LoVo (cell line): ENCODE results near the gene HOXA3.

Source experiments
- DNase-seq: peaks from one replicate; pipeline ENCODE4 v3.0.0-alpha.2; 2016; ENCODE audit warnings: low spot score

The HOXA3 gene

DNA sequence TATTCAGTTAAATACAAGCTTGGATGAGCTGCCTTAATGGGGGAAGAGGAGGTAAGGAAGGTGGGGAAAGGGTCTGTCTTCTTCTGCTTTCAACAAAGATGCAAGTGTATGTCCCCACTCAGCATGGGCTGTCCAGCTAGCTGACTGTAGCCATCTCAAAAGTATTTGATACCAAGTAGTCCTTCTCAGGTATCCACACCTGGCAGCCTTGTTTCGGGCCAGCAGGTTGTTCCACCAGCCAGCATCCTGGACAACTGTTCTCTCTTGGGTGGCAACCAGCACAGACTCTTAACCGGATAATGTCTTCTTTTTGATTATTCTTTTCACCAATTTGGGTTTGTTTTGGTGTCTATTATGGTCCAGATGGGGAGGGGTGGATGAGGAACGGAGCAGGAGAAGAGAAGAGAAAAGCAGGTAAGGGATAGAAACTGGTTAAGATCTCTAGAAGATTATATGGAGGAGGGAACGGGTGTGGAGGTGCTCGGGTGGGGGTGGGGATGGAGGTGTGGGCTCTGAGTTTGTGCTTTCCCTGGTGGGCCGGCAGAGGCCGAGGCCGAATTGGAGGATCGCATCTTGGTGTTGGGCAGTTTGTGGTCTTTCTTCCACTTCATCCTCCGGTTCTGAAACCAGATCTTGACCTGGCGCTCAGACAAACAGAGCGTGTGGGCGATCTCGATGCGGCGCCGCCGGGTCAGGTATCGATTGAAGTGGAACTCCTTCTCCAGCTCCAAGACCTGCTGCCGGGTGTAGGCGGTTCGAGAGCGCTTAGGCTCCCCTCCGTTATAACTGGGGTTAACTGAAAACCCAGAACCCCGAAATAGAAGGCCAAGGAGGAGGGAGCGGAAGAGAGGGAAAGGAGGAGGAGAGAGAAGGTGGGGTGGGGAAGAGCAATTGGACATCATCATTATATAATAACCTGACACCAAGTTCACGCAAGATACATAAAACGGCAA is 23.3 kb downstream of the HOXA3 start:
- DNase-seq: no peak

DNA sequence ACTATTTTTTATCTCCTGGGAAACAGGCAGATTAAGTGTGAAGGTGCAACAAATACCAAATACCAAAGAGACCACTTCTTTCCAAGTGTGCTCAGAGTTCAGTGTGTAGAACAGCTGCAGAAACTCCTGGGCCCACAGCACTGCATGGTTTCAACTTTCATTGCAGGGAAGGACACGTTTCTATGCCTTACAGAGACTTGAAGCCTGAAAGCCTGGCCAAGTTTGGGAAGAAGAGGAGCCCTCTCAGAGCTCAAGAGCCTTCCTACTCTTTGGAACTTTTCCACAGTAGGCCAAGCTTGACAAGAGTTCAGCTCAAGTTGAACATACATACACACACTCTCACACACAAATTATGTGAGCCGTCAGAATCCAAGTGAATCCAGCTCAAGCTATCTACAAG is 24.3 kb downstream of the HOXA3 start:
- DNase-seq: no peak

DNA sequence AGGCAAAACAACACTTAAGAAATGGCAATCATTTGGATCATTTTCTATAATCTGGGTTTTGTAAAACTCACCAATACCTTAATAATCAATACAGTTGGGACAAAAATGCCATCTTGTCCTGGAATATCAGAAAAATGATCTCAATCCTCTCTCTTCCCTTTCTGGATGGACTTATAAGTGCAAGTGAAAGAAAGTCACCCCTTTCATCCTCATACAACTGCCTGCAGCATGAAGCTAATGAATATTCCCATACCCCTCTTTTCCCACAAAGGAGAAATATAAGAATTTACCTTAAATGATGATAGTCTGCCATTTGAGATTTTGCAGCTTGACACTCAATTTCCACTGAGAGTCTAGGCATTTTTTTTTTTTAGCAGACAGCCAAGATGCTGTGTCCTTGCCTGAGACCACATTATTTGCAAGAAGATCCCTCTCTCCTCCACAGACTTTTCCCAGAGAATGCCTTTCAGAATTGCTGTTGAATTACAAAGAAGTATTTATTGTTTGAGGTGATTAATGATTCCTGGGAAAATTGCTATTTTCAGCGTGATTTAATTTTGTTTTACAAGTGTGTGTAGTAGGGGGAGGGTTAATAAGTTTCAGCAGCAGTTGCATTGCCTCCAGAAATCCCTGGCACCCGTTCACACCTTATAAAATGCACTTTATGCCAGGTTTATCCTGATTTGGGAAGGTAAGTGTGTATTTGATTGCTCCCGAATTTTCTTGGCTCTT is 25.6 kb downstream of the HOXA3 start:
- DNase-seq: no peak

DNA sequence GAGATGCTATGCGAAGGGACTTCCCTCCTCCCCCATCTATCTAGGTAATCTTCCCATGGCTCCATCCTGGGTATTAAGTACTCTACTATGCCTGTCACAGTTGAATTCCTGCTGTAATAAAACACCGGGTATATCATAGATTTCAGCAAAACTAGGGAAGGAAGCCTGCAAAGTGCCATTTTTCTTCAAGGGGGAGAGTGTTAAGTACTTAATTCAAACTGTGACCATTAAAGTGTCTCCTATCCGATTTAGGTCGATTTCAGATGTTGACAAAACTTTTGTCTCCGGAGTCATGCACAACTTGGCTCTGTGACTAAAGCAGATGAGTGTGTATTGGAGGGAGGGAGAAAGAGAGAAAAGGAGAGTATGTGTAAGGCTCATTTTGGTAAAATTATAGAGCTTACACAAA is 26.4 kb downstream of the HOXA3 start:
- DNase-seq: no peak

DNA sequence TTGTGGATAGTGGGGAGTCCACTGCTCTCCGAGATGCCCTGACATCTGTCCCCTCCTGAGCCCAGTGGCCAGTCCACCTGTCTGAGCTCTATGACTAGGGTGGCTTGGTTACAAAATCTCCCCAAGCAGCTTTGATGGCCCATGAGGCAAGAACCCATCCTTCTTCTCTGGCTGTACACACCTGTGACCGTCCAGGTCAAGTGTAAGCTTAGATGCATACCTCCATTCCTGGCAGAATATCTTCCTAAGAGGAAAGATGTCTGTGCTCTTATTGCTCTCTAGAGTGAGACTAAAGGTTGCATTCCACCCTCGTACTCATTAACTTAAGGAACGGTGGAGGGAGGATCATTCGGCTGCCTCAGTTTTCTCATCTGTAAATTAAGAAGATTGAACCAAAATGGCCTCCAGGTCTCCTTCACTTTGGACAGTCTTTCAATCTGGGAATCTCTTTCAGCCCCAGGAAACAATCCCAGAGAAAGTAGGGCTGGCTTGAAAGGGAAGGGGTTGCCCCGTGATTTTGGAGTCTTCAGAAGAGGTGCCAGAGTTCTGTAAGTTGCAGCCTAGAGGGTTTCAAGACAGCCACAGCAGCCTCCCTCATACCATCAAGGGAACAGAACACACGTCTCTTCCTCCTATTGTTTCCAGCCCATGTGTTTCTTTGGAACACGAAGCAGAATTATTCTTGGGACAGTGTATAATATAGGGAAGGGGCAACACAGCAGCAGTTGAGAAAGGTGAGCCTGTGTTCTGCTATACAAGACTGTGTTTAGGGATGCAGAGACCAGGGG is 27.3 kb downstream of the HOXA3 start:
- no peak for DNase-seq

DNA sequence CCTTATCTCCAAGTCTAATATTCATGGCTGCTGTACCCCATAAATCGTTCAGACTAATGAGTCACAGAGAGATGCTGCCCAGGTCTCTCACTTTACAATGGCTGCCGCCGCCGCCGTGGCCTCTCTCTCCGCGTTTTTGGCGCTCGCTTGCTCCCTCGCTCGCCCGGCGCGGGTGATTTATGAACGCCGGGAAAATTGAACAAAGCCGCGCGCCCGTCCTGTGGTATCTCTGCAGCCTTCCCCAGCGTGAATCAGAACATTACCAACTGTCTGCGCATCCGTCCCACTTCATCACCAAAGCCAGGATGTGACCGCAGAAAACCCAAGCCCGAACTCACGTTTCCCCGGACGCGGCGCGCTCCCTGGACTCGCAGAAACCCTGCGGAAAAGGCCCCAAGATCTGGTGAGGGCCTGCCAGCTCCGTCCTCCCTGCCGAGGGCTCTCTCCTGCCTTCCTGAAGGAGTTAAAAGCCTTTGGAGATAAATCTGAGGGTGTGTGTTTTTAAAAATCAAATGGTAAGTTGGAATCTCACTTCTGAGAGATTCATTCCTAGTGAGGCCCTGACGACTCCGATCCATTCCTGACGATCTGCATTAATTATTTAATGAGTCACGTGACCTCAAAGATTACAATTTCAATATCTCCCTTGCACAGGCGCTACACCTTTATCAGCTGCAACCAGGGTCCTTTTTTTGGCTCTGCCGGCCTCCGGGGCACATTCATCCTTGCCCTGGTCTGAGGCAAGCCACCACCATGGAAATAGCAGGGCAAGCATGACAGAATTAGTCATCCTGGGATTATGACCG is 28.1 kb downstream of the HOXA3 start:
- DNase-seq: no peak

DNA sequence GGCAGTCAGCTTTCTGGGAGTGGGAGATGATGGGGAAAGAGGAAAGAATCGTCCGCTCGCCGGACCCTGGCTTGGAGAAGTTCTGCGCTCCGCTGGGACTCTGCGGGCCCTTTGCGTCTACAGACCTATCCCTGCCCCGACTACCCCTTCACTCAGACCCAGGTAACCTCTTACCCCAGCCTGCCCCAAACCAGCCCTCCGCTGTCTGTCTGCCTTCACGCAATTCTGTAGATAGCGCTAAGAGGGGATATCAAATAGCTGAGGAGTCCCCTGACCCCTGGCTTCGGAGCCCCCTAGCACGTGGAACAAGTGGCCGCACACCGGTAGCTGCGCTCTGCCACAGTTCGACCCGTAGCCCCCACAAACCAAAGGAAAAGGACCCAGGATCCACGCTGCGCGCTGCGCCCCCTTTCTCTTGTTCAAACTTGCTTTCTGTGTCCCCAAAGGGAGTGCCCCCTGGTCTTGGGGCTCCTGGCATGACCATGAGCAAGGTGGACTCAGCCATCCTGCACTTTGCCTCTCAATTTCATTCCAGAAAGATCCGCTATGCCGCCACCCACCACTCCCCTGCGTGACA is 28.8 kb downstream of the HOXA3 start:
- DNase-seq: no peak

DNA sequence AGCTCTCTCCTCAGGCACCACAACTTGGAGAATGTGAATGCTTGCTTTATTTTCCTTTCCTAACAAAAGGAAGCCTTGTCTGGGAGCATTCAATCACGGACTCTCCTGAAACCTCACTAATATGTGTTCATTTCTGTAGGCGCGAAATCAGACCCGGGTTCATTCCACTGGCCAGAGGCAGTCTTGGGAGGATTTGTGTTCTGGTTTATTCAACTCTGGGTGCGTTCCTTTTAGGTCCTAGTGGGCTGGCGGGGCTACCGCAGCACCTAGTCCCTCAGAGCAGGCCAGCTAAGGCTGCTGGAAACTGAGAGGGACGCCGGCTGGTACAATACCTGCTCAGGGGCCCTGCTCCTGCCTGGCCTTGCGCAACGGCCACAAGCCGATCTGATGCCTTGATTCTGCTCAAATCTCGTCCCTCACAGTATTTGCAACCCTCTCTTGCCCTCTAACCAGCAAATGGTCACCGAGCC is 29.3 kb downstream of the HOXA3 start:
- DNase-seq: no peak

DNA sequence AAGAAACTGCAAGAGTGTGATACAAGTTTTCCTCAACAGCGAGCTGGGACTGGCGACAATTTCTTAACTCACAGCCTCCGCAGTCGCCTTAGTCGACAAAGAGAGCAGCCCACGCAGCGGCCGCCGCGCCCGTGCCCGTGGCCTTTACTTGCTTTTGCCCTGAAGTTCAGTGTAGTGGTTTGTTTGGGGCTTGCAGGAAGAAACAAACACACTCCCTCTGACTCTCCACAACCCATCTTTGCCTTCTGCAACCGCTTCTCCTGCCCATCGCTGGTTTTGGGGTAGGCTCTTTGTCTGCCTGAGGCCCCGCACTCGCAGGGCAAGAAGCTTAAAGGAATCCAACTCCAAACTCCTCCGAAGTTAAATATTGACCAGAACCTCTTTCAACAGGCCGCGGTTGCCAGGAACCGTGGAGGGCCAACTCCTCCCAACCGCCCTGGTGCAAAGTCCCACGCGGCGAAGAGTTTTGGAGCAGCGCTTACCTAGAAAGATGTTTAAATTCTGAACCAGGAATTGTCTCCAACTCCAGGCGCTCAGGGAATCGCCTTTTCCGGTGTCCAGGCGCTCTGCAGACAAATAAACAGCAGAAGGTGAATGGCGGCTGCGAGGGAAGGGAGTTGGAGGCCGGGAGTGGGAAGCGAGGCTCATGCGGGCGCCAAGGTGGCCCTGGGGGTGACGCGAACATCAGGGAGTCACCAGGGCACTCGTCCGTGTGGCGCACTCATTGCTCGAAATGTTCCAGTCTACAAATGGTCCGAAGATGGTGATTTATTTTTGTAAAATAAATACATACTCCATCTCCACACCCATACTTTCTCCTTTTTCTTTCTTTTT is 30.1 kb downstream of the HOXA3 start:
- DNase-seq: peak; percentile 70

DNA sequence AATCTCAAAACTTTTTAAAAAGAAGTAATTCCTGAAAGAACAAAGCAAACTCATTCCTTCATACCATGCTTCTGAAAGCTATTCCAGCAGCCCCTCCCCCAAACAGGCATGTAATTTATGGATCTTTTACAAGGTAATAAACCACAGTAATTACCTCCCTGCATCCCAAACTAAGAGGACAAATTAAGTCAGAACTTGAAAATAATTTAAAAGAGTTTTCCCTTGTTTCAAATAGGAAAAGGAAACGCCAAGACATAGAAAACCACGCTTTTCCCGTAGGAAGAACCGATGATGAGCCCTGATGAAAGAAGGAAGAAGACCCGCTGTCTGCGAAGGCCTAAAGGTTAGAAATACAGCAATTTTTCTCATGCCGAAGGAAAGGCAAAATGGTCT is 30.7 kb downstream of the HOXA3 start:
- no peak for DNase-seq

DNA sequence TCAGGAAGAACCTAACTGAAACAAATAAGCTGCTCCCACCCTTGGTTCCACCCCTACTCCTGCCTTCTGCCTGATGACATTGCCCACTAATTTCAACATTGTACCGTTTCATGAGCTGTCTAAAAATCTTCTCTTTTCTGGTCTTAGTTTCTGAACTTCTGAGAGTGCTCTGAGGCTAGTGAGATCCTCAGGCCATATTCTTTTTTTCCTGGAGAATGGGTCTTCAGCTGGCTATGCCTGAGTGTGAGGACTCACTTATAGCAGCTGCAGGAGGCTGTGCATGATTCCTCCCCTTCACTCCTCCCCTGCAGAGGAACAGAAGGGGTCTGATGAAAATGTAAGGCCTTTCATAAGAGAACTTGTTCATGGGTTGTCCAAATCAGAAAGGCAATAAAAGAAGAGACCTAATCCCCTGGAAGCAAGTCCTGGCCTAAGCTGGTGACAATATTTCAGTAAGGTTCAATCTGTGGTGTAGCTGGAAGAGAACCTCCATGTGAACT is 32.9 kb downstream of the HOXA3 start:
- DNase-seq: no peak

DNA sequence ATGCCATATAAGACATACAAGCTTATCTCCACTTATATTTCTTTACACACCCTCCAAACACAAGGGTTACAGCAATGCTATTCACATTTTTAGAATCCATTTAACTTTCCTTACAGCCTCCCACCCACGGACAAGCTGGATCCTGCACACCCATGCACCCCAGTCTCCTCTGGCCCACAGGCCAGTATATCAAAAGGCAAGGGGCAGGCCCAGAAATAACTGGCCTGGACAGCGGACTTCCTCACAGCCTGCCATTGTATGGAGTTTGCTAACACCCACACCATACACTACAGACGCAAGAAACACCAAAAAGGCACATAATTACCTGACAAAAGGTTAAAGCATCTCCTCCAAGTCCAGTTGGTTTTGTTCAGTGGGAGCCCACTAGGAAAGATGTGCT is 33.8 kb downstream of the HOXA3 start:
- no peak for DNase-seq

DNA sequence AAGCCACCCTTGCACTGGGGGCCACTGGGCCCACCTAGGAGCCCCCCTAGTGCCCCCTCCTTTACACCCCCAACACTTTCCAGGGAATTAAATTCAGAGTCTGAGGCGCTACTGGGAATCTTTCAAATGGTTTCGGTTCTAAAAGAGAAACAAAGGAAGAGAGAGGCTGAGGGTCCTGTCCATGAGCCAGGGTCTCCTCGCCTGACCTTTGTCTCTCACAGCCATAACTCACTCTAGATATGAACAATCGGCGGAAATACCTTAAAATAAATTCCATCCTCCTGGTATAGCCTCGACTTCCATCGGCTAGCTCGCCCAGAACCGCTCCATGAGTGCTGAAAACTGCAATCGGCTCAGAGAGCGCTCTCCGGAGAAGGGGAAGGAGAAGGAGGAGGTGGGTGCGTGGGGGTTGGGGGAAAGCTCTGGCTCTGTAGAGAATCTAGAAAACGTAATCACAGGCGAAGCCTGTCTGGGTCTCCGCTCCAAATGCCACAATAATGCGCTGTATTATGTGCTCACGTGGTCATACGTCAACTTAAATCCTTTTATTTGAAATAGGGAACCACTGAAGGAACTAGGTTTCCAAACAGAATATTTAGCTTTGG is 34.4 kb downstream of the HOXA3 start:
- no peak for DNase-seq

DNA sequence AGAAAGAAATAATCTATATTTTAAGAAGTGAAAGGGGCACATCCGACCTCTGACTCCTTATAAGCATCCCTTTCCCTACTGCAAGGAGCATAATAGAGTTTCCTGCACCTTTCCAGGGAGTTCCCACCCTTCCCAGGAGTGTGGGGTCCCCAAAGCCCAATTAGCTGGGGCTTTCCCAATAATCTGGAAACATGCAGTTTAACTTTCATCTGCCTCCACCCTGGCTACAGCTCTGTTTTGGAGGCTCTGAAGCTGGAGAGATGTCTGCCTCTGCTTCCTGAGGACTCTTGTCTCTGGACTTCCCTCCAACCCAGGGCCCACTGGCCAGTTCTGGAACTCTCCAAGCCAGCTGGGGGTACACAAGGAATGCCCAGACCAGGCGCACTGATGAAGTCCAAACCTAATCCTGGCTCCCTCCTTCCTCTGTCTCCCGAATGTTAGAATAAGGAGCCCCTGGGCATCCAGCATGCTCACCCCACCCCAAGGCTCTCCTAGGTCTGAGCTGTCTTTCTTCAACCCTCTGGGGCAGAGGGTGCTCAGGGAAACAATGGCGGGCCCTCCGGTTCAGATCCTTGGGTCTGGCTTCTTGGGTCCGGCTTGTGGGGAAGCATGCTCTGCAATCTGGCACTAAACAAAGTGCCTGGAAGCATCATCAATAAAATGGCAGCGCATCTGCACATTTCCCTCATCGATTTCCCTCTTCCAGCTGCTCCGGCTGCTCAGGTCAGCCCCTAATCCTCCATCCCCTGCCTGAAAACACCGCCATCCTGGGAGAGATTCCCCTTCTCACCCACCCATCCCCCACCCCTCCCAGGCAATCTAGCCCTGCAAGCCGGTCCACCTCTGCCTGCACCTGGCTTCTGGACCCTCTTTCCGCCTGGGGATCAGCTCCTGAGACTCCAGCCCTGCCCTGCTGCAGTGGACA is 35.2 kb downstream of the HOXA3 start:
- no peak for DNase-seq

DNA sequence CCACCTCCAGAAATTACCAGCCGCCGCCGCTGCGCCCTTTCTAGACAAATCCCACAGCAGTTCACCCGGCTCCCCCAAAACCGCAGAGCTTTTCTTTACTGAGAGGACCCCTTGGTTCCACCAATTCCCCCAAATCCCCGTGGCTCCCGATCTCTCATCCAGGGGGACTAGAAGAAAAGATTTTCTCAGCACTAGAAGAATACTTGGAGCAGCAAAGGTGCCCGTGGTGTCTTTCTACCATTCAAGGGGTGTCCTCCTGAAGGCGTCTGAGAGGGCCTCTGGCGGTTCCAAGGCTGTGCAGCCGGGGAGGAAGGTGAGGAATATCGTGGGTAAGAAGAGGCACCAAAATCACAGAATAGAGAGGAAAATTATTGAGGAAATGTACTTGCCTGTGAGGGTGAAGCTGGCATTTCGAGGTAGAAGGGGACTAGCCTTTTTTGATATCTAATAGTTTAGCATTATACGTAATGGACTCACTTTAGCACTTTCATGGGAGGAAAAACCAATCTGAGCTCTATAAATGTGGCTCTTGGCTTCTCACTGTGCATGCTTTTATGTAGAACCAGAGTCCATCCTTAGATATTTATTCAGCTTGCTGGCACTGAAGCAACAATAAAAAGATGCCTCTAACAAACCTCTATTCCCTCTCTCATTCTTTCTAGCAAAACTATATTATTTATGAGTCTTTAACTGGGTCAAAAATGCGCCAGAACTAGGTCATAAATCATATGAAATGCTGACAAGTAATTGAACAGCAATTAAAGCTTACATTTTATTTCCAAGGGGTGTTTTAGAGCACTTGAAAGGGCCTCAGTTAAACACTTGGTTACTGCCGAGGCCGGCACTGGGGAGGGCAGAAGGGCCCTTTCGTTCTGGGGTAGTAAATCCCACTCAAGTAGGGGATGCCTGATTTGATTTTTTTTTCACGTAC is 36.1 kb downstream of the HOXA3 start:
- DNase-seq: no peak

DNA sequence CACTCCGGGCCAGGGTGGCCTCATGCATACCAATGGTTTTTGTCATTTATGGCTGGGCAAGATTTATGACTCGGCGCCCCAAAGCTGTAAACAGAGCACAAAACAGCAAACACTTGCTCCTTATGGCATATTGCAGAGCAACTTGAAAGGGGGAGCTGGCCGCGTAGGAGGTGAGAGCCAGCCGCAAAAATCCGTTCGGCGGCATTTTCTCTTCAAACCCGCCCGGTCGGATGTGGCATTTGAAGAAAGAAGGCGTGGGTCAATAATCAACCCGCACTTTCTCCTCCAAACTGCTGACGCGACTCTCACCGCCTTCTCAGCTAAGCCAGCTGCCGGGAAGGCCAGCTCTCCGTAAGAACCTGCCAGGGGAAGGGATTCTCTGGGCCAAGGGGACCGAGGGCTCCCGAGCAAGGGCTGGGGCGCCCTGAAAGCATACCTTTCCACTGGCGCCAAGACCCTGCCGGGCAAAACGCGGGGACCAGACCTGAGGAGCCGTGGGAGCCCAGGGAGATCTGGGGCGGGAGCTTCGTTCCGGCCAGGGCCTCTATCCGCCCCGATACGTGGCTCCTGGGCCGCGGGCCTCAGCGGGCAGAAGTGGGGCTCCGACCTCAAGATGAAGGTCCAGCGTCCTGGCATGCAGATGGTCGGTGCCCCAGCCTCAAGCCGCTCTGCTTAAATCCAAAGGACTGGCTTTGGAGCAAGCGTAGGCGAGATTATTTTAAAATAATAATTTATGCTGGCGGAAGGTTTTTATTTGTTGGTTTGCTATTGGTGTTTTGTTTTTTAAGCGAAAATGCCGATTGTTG is 37.0 kb downstream of the HOXA3 start:
- DNase-seq: peak; percentile 93

DNA sequence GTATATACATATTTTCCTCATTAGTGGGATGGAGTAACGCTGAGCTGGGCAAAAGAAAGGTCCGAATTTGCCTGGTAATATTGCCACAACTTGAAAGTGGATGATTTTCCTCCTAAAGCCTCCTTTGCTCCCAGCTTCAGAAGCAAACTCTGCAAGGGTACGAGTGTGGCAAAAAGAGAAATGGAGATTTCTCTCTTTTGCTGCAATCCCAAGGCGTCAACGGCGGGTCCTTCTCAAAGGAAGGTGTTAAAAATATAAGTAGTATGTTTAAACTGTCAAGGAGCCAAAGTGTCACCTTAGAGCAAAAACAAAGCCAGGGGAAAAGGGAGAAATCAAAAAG is 37.5 kb downstream of the HOXA3 start:
- DNase-seq: no peak
